ENCODE results near the gene FLII.

The FLII gene

GRCh38 chr17:18231164-18231563 lies 27.4 kb downstream of the FLII start:
- CTCF ChIA-PET = interaction anchor here (0.6 to 1.3 kb wide), 2 partner anchors 18 to 138 kb away, joined by 3 to 5 read pairs; no protein-coding TSS in a partner anchor

GRCh38 chr17:18230288-18231141 lies 28.0 kb downstream of the FLII start:
- POLR2A ChIA-PET = interaction anchor here (1.4 kb wide), 1 partner anchor 13 kb away, joined by 5 read pairs; no protein-coding TSS in a partner anchor
- DNase-seq (ENCODE audit: low read depth, low spot score) = no peak
- TF ChIP-seq CTCF (IDR thresholded peaks at IDR 0.05; ENCODE audit: insufficient read depth, low read length, missing control alignments) = no peak
- CTCF ChIA-PET = interaction anchor here (0.6 to 1.0 kb wide), 2 partner anchors 18 to 137 kb away, joined by 3 to 4 read pairs; no protein-coding TSS in a partner anchor
- H3K4me3 ChIP-seq (ENCODE audit: low read depth, low read length) = no peak overlapping the region

More at GRCh38 chr17:18231164-18231563, 27.4 kb downstream of the FLII start:
- no peak for TF ChIP-seq CTCF (IDR thresholded peaks at IDR 0.05; ENCODE audit: insufficient read depth, low read length, missing control alignments)
- POLR2A ChIA-PET = interaction anchor here (1.4 kb wide), 1 partner anchor 12 kb away, joined by 5 read pairs; no protein-coding TSS in a partner anchor
- DNase-seq (ENCODE audit: low read depth, low spot score) = no peak
- no peak overlapping the region for H3K4me3 ChIP-seq (ENCODE audit: low read depth, low read length)

GRCh38 chr17:18229771-18230170 lies 28.8 kb downstream of the FLII start:
- ChIA-PET CTCF (interaction anchor here (1.0 to 1.1 kb wide), 2 partner anchors 12 to 19 kb away, joined by 3 to 4 read pairs; no protein-coding TSS in a partner anchor), POLR2A (no interaction called here)
- H3K4me3 ChIP-seq (ENCODE audit: low read depth, low read length) = no peak overlapping the region
- no peak for DNase-seq (ENCODE audit: low read depth, low spot score)
- TF ChIP-seq CTCF (IDR thresholded peaks at IDR 0.05; ENCODE audit: insufficient read depth, low read length, missing control alignments) = no peak

GRCh38 chr17:18229254-18229653 lies 29.3 kb downstream of the FLII start:
- no peak overlapping the region for H3K4me3 ChIP-seq (ENCODE audit: low read depth, low read length)
- no peak for TF ChIP-seq CTCF (IDR thresholded peaks at IDR 0.05; ENCODE audit: insufficient read depth, low read length, missing control alignments)
- DNase-seq (ENCODE audit: low read depth, low spot score) = no peak
- POLR2A ChIA-PET = no interaction called here
- CTCF ChIA-PET = interaction anchor here (1.1 kb wide), 1 partner anchor 12 kb away, joined by 3 read pairs; no protein-coding TSS in a partner anchor

- no peak for TF ChIP-seq CTCF (IDR thresholded peaks at IDR 0.05; ENCODE audit: insufficient read depth, low read length, missing control alignments)
- no peak for DNase-seq (ENCODE audit: low read depth, low spot score)
- CTCF ChIA-PET = interaction anchor here (1.0 to 1.3 kb wide), 2 partner anchors 12 to 20 kb away, joined by 3 to 5 read pairs; no protein-coding TSS in a partner anchor
- no peak overlapping the region for H3K4me3 ChIP-seq (ENCODE audit: low read depth, low read length)
- POLR2A ChIA-PET = no interaction called here
Measured at GRCh38 chr17:18228176-18228682, 30.3 kb downstream of the FLII start.

GRCh38 chr17:18227635-18228034 lies 30.9 kb downstream of the FLII start:
- CTCF ChIA-PET = interaction anchor here (1.0 to 1.8 kb wide), 3 partner anchors 8 to 20 kb away, joined by 3 to 5 read pairs (median 4); no protein-coding TSS in a partner anchor
- POLR2A ChIA-PET = interaction anchor here (0.6 kb wide), 1 partner anchor 31 kb away, joined by 3 read pairs; no protein-coding TSS in a partner anchor
- no peak for DNase-seq (ENCODE audit: low read depth, low spot score)
- no peak for TF ChIP-seq CTCF (IDR thresholded peaks at IDR 0.05; ENCODE audit: insufficient read depth, low read length, missing control alignments)
- H3K4me3 ChIP-seq (ENCODE audit: low read depth, low read length) = no peak overlapping the region

Measured in AG04449 (cell line).